GM19467 (cell line): ENCODE results near the gene LPO.

Experiments used
- ATAC-seq: cut with Tn5 transposase; IDR thresholded peaks from one replicate; pipeline ENCODE4 v1.9.1; 2021; ENCODE audit warnings: mild to moderate bottlenecking, moderate library complexity; ENCODE audit not compliant: unreplicated experiment

Gene LPO

GRCh38 chr17:58302919-58303585 is 64.7 kb downstream of the LPO start:
- ATAC-seq, result no peak

GRCh38 chr17:58303971-58304749 is 65.8 kb downstream of the LPO start:
- ATAC-seq, result peak; percentile 68

DNA sequence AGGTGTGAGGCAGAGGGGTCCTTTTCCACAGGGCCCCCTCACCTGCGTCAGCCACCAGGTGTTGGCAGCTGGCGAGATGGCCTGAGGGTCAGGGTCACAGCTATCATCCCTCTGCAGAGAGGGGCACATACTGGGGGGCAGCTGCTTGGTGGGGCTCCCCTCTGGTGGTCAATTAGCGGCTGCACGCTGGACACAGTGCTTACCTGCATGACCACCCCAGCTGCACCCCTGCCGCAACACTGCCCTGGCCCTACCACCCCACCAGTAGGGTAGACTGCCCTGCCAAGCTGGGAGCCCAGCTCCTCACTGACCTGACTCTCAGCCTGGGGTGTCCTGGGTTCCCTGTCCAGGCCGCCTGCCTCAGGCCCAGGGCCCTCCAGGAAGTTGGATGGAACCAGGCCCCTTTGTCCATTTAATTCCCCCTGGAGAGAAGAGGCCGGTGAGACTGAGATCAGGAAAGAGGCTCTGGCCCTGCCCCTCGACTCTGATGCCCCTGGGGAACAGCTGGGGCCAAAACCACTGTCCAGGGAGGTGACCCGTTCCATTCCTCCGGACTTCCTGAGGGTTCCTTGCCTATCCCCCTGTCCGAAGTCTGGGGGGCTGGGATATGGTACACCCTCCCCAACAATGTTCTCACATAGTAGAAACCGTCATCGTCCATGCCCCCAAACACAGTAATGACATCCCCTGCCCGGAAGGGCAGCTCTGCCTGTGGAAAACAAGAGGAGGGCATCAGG is 66.5 kb downstream of the LPO start:
- ATAC-seq, result no peak

- ATAC-seq, result no peak
Observed at GRCh38 chr17:58305626-58306025, 67.2 kb downstream of the LPO start.

GRCh38 chr17:58306131-58306951 is 68.0 kb downstream of the LPO start:
- ATAC-seq, result no peak

DNA sequence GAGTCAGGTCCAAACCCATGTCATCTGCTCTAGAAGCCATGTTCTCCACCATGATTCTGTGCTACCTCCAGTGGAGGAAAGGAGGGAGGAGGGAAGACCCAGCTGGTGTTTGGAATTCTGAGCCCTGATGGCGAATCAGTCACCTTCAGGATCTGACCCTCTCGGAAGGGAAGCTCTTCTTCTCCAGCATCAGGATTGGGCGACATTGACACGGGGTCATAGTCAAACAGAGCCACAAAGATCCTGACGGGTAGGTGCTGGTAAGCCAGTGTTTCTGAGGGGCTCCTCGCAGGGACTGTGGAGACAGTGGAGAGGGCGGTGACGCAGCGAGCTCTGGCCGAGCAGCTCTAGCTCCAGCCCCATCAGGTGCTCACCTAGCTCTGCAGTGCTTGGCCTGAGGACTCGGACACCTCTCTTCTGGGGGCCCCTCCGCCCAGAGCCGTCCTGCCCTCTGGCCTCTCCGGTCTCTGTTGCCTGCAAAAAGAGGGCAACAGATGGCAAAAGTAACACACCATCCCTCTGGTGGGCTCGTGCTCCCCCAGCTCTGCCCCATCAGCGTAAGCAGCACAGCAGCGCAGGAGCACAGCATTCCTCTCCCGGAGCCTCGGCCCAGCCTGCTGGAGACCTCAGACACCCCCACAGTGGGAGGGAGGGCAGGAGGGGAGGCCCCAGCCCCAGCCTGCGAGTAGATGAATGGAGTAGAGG is 69.2 kb downstream of the LPO start:
- ATAC-seq, result no peak

DNA sequence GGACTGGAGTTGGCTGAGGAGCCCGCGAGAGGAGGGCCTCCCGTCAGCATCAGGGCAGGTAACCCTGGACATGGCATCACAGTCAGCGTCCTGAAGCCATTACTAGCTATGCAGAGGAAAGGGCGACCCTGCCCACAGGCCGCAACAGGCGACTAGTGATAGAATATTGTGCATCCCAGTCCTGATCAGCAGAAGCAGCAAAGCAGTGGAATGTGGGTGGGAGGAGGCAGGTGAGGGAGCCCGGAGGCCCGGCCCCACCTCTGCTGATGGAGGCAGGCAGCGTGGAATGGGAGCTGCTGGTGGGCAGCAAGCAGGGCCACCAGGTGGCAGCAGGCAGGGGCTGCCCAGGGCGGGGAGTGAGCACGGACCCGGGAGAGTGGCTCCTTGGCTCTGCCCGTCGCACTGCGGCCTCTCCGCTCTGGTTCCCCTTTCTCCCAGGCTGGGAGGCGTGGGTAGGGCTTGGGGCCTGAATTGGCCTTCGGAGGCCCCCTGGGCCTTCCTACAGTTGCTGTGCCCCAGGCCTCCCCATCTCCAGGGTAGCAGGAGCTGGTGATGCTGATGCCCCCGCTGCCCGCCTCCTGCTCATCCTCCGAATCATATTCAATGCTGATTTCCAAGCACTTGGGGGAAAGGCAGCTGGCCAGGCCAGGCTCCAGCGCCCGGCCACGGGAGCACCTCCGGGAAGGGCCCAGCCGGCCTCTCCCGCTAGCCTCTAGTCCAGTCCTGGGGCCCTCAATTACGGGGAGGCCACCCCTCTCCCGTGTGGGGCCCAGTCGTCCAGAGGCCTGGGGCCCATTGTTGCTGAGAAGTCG is 70.0 kb downstream of the LPO start:
- ATAC-seq, result no peak

- no peak for ATAC-seq
Observed at GRCh38 chr17:58308985-58309917, 70.9 kb downstream of the LPO start.

- ATAC-seq, result no peak
Observed at GRCh38 chr17:58309918-58310259, 71.5 kb downstream of the LPO start.

DNA sequence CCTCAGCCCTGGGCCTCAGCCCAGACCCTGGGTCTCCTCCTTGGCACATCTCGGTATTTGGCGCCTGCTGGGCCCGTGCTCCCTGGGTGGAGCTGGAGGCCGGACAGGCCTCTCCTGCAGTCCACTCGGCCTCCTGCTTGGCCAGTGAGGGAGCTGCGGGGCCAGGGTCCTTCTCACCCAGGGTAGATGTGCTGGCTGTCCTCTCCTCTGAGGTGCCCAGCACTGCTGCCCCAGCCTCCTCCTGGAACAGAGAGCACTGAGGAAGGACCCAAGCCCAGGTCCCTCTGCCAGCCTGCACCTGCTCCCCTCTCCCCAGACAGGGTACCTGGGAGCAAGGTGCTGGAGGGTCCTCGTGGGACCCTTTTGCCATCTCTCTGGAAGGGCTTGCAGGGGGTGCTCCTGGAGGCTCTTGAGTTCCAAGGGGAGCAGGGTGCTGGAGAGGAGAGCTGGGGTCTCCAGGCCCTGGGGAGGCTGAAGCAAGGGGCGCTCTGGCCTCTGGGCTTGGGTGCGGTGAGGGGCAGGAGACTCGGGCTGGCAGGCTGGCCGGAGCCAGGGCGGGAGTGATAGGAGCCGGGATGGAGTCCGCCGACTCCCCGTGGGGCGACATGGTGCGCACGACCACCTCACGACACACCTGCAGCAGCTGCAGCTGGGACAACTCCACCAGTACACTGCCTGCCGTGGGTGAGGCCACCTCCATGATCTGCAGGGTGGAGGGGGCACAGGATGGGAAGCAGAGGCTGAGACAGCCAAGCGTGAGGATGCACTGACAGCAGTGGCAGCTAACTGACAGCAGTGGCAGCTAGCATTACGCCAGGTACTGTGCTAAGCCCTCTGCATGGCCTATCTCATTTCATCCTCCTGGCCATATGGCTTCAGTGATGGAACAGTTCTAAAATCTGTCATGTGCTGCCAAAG is 72.4 kb downstream of the LPO start:
- no peak for ATAC-seq

GRCh38 chr17:58311429-58311894 is 73.1 kb downstream of the LPO start:
- no peak for ATAC-seq

GRCh38 chr17:58312021-58312630 is 73.7 kb downstream of the LPO start:
- ATAC-seq, result no peak

DNA sequence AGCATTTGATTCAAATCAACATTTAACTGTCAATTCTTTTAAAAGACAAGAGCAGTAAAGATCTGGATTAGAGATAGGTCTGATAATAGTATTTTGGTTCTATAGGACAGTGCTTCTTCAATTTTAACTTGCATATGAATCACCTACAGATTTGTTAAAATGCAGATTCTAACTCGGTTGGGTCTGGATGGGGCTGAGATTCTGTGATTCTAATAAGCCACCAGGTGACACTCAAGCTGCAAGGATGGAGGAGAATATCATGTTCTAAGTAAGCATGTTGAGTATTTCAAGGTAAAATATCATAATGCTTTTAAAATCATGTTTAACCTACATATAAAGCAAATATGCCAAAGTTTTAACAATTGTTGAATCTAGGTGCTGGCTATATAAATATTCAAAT is 74.4 kb downstream of the LPO start:
- ATAC-seq, result no peak

- no peak for ATAC-seq
Observed at GRCh38 chr17:58313815-58314705, 75.7 kb downstream of the LPO start.

DNA sequence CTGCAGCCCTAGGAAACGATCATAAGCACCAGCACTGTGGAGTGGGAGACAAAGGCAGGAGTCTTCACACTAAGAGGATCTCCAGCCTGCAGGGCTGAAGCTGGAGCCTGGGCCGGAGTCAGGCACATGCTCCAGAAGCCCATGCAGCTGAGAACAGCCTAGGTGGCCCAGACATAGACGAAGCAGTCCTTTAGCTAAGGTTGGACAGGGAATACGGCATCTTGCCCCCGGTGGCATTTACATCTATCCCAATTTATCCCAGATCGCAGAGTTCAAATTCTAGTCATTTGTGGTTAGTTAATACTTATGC is 76.3 kb downstream of the LPO start:
- ATAC-seq, result no peak

GRCh38 chr17:58315281-58315711 is 76.9 kb downstream of the LPO start:
- ATAC-seq, result no peak
